ENCODE measurements around the gene CFD. TPM values are rescaled to one million over a fixed set of nuclear protein-coding genes. Genes with fewer than 3 reads are reported as not detected.

CFD gene
- total RNA-seq, 6 experiments from 2014 or later: 3.5 to 9.6 (median 7.8) TPM

DNA sequence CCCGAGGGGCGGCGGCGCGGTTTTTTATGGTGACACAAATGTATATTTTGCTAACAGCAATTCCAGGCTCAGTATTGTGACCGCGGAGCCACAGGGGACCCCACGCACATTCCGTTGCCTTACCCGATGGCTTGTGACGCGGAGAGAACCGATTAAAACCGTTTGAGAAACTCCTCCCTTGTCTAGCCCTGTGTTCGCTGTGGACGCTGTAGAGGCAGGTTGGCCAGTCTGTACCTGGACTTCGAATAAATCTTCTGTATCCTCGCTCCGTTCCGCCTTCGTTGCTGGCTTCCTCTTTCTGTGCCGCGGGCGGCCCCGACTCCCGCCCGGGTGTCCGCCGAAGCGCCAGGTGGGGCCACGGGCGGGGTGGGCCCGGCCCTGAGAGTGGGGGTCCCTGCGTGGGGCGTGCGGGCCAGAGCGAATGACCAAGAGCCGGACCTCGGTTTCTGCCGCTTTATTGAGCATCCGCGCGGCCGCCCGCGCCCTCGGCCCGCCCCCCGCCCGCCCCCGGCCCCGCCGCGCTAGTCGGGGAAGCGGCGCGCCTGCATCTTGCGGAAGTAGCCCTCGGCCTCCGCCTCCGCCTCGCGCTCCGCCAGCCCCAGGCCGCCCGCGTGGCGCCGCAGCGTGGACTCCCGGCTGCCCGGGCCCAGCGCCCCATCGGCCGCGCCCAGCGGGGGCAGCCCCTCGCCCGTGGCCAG, 47.3 kb upstream of the CFD start:
- no peak for ATAC-seq
- Histone ChIP-seq H3K27me3 (no peaks in the 10 kb centered on the region), H3K4me1 (no peaks in the 10 kb centered on the region), H3K9me3 (no peaks in the 10 kb centered on the region), H3K27ac (no peak overlapping the region), H3K36me3 (peaks cover 24 to 51% (median 32%) of the 10 kb centered on the region in 4 donors), H3K4me3 (no peak overlapping the region)
- TF ChIP-seq POLR2A (IDR thresholded peaks at IDR 0.05): no peak
- TF ChIP-seq, protein P1, sequence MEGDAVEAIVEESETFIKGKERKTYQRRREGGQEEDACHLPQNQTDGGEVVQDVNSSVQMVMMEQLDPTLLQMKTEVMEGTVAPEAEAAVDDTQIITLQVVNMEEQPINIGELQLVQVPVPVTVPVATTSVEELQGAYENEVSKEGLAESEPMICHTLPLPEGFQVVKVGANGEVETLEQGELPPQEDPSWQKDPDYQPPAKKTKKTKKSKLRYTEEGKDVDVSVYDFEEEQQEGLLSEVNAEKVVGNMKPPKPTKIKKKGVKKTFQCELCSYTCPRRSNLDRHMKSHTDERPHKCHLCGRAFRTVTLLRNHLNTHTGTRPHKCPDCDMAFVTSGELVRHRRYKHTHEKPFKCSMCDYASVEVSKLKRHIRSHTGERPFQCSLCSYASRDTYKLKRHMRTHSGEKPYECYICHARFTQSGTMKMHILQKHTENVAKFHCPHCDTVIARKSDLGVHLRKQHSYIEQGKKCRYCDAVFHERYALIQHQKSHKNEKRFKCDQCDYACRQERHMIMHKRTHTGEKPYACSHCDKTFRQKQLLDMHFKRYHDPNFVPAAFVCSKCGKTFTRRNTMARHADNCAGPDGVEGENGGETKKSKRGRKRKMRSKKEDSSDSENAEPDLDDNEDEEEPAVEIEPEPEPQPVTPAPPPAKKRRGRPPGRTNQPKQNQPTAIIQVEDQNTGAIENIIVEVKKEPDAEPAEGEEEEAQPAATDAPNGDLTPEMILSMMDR (IDR thresholded peaks at IDR 0.05): no peak
- 88% methylated on average over 11 of the region's 80 CpGs for WGBS (ENCODE audit: insufficient coverage, low coverage, low lambda C conversion rate, missing lambda C conversion rate)
- DNase-seq: no peak
- intact Hi-C loops (cut with DNase I): no loop called here

DNA sequence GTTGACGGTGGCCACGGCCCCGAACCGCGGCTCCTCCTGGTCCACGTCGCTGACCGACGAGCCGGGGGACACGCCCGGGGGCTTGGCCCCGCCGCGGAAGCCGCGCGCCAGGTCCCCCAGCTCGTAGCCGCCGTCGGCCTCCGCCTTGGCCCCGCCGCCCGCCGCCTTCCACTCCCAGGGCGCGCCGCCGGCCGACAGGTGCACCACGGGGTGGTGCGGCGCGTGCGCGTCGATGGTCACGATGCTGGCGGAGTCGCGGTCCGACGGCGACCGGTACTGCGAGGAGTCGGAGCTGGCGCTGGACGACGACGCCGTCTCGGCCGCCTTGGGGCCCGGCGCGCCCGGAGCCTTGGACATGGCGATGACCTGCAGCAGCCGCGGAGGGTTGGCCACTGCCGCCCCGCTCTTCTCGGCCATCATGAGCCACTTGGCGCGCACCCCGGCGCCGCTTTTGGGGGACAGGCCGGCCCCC, 46.7 kb upstream of the CFD start:
- intact Hi-C loops (cut with DNase I): no loop called here
- peaks cover 18 to 46% (median 29%) of the 10 kb centered on the region in 4 donors for H3K36me3 ChIP-seq
- DNase-seq: no peak

DNA sequence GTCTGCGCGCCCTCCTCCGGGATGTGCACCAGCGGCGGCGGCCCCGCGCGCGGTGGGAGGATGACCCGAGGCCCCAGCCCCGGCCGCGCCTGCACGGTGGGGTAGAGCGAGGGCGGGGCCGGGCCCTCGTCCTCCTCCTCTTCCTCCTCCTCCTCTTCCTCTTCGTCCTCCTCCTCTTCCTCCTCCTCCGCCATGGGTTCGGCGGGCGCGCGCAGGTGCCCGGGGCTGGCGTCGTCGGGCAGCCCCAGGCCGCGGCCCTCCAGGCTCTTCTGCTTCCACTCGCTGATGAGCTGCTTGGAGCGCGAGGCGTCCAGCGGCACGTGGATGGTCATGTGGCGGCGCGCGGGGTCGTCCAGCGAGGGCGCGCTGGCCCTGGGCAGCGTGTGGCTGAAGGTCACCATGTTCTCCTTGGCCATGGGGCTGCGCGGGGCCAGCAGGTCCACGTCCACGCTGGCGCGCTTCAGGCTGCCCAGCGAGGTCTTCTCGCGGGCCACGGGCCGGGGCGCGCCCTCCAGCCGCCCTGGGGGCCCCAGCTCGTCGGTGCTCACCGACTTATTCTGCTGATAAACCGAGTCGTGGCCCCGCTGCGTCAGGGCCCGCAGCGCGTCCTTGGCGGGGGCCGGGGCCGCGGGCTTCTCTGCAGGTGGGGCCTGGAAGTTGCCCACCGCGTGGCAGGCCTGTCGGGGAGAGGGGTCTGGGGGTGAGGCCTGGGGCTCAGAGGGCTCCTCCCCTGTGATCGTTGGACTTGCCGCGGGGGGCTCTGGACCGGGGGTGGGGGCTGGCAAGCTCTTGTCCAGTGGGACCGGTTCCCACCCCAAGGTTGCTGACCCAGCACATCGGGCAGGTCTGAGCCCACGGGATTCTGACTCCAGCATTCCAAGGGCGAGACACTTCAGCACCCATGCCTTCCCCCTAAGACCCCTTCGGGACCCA, 46.0 kb upstream of the CFD start:
- ATAC-seq: peak in 2 of 4 donors; percentile 5 to 20
- Histone ChIP-seq H3K27me3 (no peaks in the 10 kb centered on the region), H3K27ac (no peak overlapping the region), H3K9me3 (no peaks in the 10 kb centered on the region), H3K4me3 (no peak overlapping the region), H3K36me3 (peaks cover 13 to 39% (median 24%) of the 10 kb centered on the region in 4 donors), H3K4me1 (no peaks in the 10 kb centered on the region)
- intact Hi-C loops (cut with DNase I): no loop called here
- TF ChIP-seq POLR2A (IDR thresholded peaks at IDR 0.05): no peak
- TF ChIP-seq, protein P1 (IDR thresholded peaks at IDR 0.05): no peak
- 90% methylated on average over 12 of the region's 87 CpGs for whole genome bisulfite sequencing (ENCODE audit: insufficient coverage, low coverage, low lambda C conversion rate, missing lambda C conversion rate)
- no peak for DNase-seq

More for the DNA sequence above, 46.7 kb upstream of the CFD start:
- Histone ChIP-seq H3K4me1 (no peaks in the 10 kb centered on the region), H3K27ac (no peak overlapping the region), H3K4me3 (no peak overlapping the region), H3K27me3 (no peaks in the 10 kb centered on the region), H3K9me3 (no peaks in the 10 kb centered on the region)
- TF ChIP-seq POLR2A (IDR thresholded peaks at IDR 0.05): no peak
- TF ChIP-seq, protein P1 (IDR thresholded peaks at IDR 0.05): no peak
- WGBS (ENCODE audit: insufficient coverage, low coverage, low lambda C conversion rate, missing lambda C conversion rate): 92% methylated on average over 23 of the region's 72 CpGs
- ATAC-seq: no peak

DNA sequence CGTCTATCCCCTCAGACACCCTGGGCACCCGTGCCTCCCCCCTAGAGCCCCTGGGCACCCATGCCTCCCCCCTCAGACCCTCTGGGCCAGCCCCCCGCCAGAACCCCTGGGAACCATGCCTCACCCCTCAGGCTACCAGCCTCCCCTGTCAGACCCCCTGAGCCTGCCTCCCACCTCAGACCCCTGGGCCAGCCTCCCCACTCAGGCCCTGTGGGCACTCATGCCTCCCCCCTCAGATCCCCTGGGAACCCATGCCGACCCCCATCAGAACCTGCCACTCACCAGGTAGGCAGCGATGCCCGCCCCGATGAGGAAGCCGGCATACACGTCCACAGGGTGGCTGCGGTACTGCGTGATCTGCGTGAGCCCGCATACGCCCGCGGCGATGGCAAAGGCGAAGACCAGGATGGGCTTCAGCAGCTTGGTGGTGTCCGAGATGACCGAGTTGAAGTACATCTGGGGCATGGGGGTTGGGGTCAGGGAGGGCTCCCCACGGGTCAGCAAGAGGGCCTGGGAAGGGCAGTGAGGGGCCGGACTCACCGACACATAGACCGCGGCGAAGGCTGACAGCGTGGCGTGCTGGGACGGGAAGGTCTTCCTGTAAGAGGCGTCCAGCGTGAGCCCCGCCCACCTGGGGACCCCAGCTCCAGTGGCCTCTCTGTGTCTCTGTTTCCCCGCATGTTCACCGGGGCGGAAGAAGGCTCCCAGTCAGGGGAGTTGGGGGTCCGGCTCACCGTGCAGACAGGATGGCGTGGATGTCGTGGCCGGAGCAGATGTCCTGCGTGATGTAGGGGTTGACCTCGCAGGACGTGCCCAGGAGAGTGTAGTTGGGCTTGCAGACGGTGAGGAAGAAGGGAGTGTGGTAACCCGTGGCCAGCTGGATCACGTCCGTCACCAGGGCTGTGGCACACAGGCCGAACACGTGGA, 45.0 kb upstream of the CFD start:
- DNase-seq: no peak
- TF ChIP-seq, protein P1 (IDR thresholded peaks at IDR 0.05): no peak
- no peak for TF ChIP-seq POLR2A (IDR thresholded peaks at IDR 0.05)
- intact Hi-C loops (cut with DNase I): no loop called here
- no peaks in the 10 kb centered on the region for H3K4me1 ChIP-seq
- no peaks in the 10 kb centered on the region for H3K27me3 ChIP-seq
- ATAC-seq: peak in 3 of 4 donors; percentile 3 to 28 (median 5)
- whole genome bisulfite sequencing (ENCODE audit: insufficient coverage, low coverage, low lambda C conversion rate, missing lambda C conversion rate): 85% methylated on average over 8 of the region's 49 CpGs
- H3K9me3 ChIP-seq: no peaks in the 10 kb centered on the region
- no peak overlapping the region for H3K27ac ChIP-seq
- H3K4me3 ChIP-seq: no peak overlapping the region
- H3K36me3 ChIP-seq: peaks cover 11 to 29% (median 19%) of the 10 kb centered on the region in 4 donors
